HG03196 (cell line): ENCODE measurements around the gene PRIMPOL.
"Not testable (repeated sequence)": the region's sequence is repeated elsewhere in the genome, so short reads cannot be mapped to it uniquely, and the experiment has no call there.

ENCODE experiments used
- ATAC-seq: cut with Tn5 transposase; IDR thresholded peaks from one replicate; pipeline ENCODE4 v1.9.1; 2021; ENCODE audit not compliant: unreplicated experiment

The PRIMPOL gene

GRCh38 chr4:184702114-184702513 is 52.6 kb downstream of the PRIMPOL start:
- ATAC-seq: no peak

GRCh38 chr4:184705692-184706091 is 56.2 kb downstream of the PRIMPOL start:
- no peak for ATAC-seq

GRCh38 chr4:184706453-184706852 is 56.9 kb downstream of the PRIMPOL start:
- no peak for ATAC-seq

- ATAC-seq: no peak
These were observed 62.8 kb downstream of the PRIMPOL start for GRCh38 chr4:184712322-184712721.

GRCh38 chr4:184713887-184714286 is 64.3 kb downstream of the PRIMPOL start:
- no peak for ATAC-seq

GRCh38 chr4:184715526-184715925 is 66.0 kb downstream of the PRIMPOL start:
- ATAC-seq: no peak

GRCh38 chr4:184719407-184719806 is 69.9 kb downstream of the PRIMPOL start:
- ATAC-seq: no peak

- no peak for ATAC-seq
These were observed 71.7 kb downstream of the PRIMPOL start for GRCh38 chr4:184721254-184721653.

GRCh38 chr4:184722798-184723197 is 73.3 kb downstream of the PRIMPOL start:
- no peak for ATAC-seq

GRCh38 chr4:184727430-184727829 is 77.9 kb downstream of the PRIMPOL start:
- ATAC-seq: no peak

GRCh38 chr4:184728858-184729257 is 79.3 kb downstream of the PRIMPOL start:
- no peak for ATAC-seq

- no peak for ATAC-seq
These were observed 80.4 kb downstream of the PRIMPOL start for GRCh38 chr4:184729946-184730345.

GRCh38 chr4:184731056-184731455 is 81.5 kb downstream of the PRIMPOL start:
- no peak for ATAC-seq

GRCh38 chr4:184732126-184732525 is 82.6 kb downstream of the PRIMPOL start:
- ATAC-seq: no peak

- ATAC-seq: peak; percentile 95
These were observed 84.4 kb downstream of the PRIMPOL start, which contains the start of gene CENPU for GRCh38 chr4:184733654-184734524. CENPU (minus strand) TSS chr4:184734096; CDS start chr4:184734062, 34 bp downstream.

- ATAC-seq: no peak
These were observed 85.2 kb downstream of the PRIMPOL start for GRCh38 chr4:184734758-184735157.

- ATAC-seq: not testable (repeated sequence)
These were observed 90.0 kb downstream of the PRIMPOL start for GRCh38 chr4:184739575-184739974.

- no peak for ATAC-seq
These were observed 91.4 kb downstream of the PRIMPOL start for GRCh38 chr4:184740980-184741391.

GRCh38 chr4:184741651-184742050 is 92.1 kb downstream of the PRIMPOL start:
- ATAC-seq: not testable (repeated sequence)

GRCh38 chr4:184743650-184744049 is 94.1 kb downstream of the PRIMPOL start:
- no peak for ATAC-seq

- ATAC-seq: no peak
These were observed 94.7 kb downstream of the PRIMPOL start for GRCh38 chr4:184744236-184744635.
